ENCODE data around the gene NPAS3.

- TF ChIP-seq CTCF (IDR thresholded peaks at IDR 0.05) (no peak), EZH2phosphoT487 (IDR thresholded peaks at IDR 0.05) (no peak)
Observed at GRCh38 chr14:33110737-33111443, 172.2 kb downstream of the NPAS3 start.
